HL-60 (cell line): Measurements from ENCODE around the gene PKDREJ.

Source experiments
- DNase-seq, 2 experiments: peaks; one replicate each; pipeline ENCODE4 v3.0.0-alpha.2; 2010 to 2020; ENCODE audit warnings: low read depth in 1 of 2, low spot score in 1 of 2
- H3K27ac ChIP-seq: fragments of 250-450 bp; sonication (Bioruptor Pico); replicated peaks from 2 replicates; pipeline ENCODE4 v1.5.1; 2020; ENCODE audit warnings: mild to moderate bottlenecking, moderate library complexity
- H3K27me3 ChIP-seq: fragments of 250-450 bp; sonication (Bioruptor Pico); 2 replicates; pipeline ENCODE4 v1.5.1; 2021; ENCODE audit warnings: mild to moderate bottlenecking, moderate library complexity; ENCODE audit not compliant: insufficient read depth, poor library complexity, severe bottlenecking
- H3K4me3 ChIP-seq: replicated peaks from 2 replicates; pipeline ENCODE4 v1.5.1; 2011; ENCODE audit warnings: mild to moderate bottlenecking, control low read depth, low read length; ENCODE audit not compliant: insufficient read depth
- CTCF ChIP-seq: IDR thresholded peaks from one replicate; pipeline ENCODE4 v1.5.1; 2011; ENCODE audit warnings: low read length, control low read depth, inconsistent platforms; ENCODE audit not compliant: insufficient read depth
- GABPA ChIP-seq: IDR thresholded peaks from 2 replicates; pipeline ENCODE4 v1.6.1; 2012; ENCODE audit warnings: low read depth
- POLR2AphosphoS5 ChIP-seq: IDR thresholded peaks from 2 replicates; pipeline ENCODE4 v1.6.1; 2012; ENCODE audit warnings: low read depth
- REST ChIP-seq: IDR thresholded peaks from 2 replicates; pipeline ENCODE4 v1.6.1; 2012; ENCODE audit warnings: low read depth; ENCODE audit not compliant: insufficient replicate concordance
- SPI1 ChIP-seq: IDR thresholded peaks from 2 replicates; pipeline ENCODE4 v1.6.1; 2012; ENCODE audit warnings: low read depth, mild to moderate bottlenecking, borderline replicate concordance

Gene PKDREJ

GRCh38 chr22:46292732-46293131 lies 29.6 kb upstream of the PKDREJ start:
- Histone ChIP-seq H3K27ac (no peak overlapping the region), H3K27me3 (no peaks in the 10 kb centered on the region), H3K4me3 (no peak overlapping the region)
- no peak for TF ChIP-seq REST
- DNase-seq, result no peak

GRCh38 chr22:46292173-46292572 lies 29.0 kb upstream of the PKDREJ start:
- Histone ChIP-seq H3K4me3 (no peak overlapping the region), H3K27ac (no peak overlapping the region), H3K27me3 (no peaks in the 10 kb centered on the region)
- DNase-seq, result no peak
- TF ChIP-seq REST, result no peak

- no peak for DNase-seq
- no peaks in the 10 kb centered on the region for H3K27me3 ChIP-seq
- H3K27ac ChIP-seq, result no peak overlapping the region
- TF ChIP-seq POLR2AphosphoS5 (no peak), REST (no peak), GABPA (no peak), SPI1 (no peak), CTCF (no peak)
- no peak overlapping the region for H3K4me3 ChIP-seq
These were observed 28.0 kb upstream of the PKDREJ start for GRCh38 chr22:46290843-46291785.

- H3K4me3 ChIP-seq, result no peak overlapping the region
- DNase-seq, result no peak
- TF ChIP-seq GABPA (no peak), CTCF (no peak), SPI1 (no peak), REST (no peak), POLR2AphosphoS5 (no peak)
- H3K27me3 ChIP-seq, result no peaks in the 10 kb centered on the region
- no peak overlapping the region for H3K27ac ChIP-seq
These were observed 27.1 kb upstream of the PKDREJ start for GRCh38 chr22:46290121-46290842.
